K562 (cell line): Measurements from ENCODE around the gene PLEKHS1. TPM values are rescaled to one million over a fixed set of nuclear protein-coding genes. Genes with fewer than 3 reads are reported as not detected.

ENCODE experiments used
- ATAC-seq: fragments of 200-7000 bp; cut with Tn5 transposase; 3 replicates; pipeline ENCODE4 v1.9.1; 2020; ENCODE audit warnings: moderate library complexity
- BruUV-seq: library from RNA; stranded (reverse); fragments of 400-500 nt; replicated peaks from 2 replicates; lab custom pipeline; 2021; lab: Mats Ljungman, UMichigan
- CTCF ChIA-PET: fragments of 300-600 bp; formaldehyde crosslinking; extraction: SDS; loops from one replicate; lab custom pipeline; 2021; ENCODE audit warnings: low intra/inter-chr PET ratio; lab: Yijun Ruan, JAX
- POLR2A ChIA-PET: fragments of 300-600, 350-650 bp; sonication (Branson Sonifier 250); formaldehyde crosslinking; extraction: SDS; loops from one replicate; lab custom pipeline; 2021; ENCODE audit warnings: antibody characterized with exemption, inconsistent platforms; lab: Yijun Ruan, JAX
- DNase-seq, 4 experiments: peaks; one replicate each; pipeline versions ENCODE4 v3.0.0 to v3.0.0-alpha.2; 2011 to 2018; ENCODE audit warnings: low spot score in 3 of 4, mixed read lengths in 3 of 4; ENCODE audit errors: extremely low read depth in 1 of 4
- FAIRE-seq: peaks from 2 replicates; lab custom pipeline; 2011; peaks lifted over from hg19 to GRCh38; lab: Jason Lieb, UNC
- H2AFZ ChIP-seq: 2 replicates; pipeline ENCODE4 v1.6.0; 2011; ENCODE audit warnings: low read depth, low read length, control low read depth, inconsistent platforms
- H3K27ac ChIP-seq: fragments of 200-600 bp; 3 replicates; pipeline ENCODE4 v1.8.0; 2011; ENCODE audit warnings: low read depth, mild to moderate bottlenecking, control low read depth, inconsistent platforms, low read length, moderate library complexity, mixed read lengths; ENCODE audit errors: extremely low read depth
- H3K27me3 ChIP-seq, 2 experiments: fragments of 300-600 bp in 1 of 2; 2 replicates in 1 of 2; 3 replicates in 1 of 2; pipeline versions ENCODE4 v1.6.0 to v1.8.0; 2011; ENCODE audit warnings: inconsistent platforms in 2 of 2, low read length in 2 of 2, mild to moderate bottlenecking in 1 of 2, mixed read lengths in 1 of 2, moderate library complexity in 1 of 2; ENCODE audit not compliant: control insufficient read depth in 2 of 2, insufficient read depth in 2 of 2
- H3K36me3 ChIP-seq: fragments of 300-600 bp; 3 replicates; pipeline ENCODE4 v1.8.0; 2011; ENCODE audit warnings: mild to moderate bottlenecking, low read length, inconsistent platforms; ENCODE audit not compliant: control insufficient read depth, insufficient read depth
- H3K4me1 ChIP-seq, 2 experiments: fragments of 200-600 bp in 1 of 2; replicated peaks in 1 of 2; 2 replicates in 1 of 2; 3 replicates in 1 of 2; pipeline versions ENCODE4 v1.5.1 to v1.8.0; 2011; ENCODE audit warnings: inconsistent platforms in 2 of 2, low read length in 2 of 2, mild to moderate bottlenecking in 1 of 2, mixed read lengths in 1 of 2, moderate library complexity in 1 of 2; ENCODE audit not compliant: control insufficient read depth in 2 of 2, insufficient read depth in 2 of 2
- H3K4me2 ChIP-seq: 2 replicates; pipeline ENCODE4 v1.6.1; 2011; ENCODE audit warnings: low read length, control low read depth, inconsistent platforms, mixed read lengths; ENCODE audit not compliant: insufficient read depth
- H3K4me3 ChIP-seq: fragments of 200-600 bp; sonication (generic), shearing (Covaris generic); 2 replicates; pipeline ENCODE4 v1.5.1; 2016; ENCODE audit warnings: control low read depth, inconsistent platforms
- H3K79me2 ChIP-seq: fragments of 200-600 bp; 3 replicates; pipeline ENCODE4 v1.8.0; 2011; ENCODE audit warnings: low read length, inconsistent platforms; ENCODE audit not compliant: control insufficient read depth, insufficient read depth
- H3K9ac ChIP-seq, 2 experiments: 2 replicates each; pipeline versions ENCODE4 v1.6.0 to v1.6.1; 2011; ENCODE audit warnings: low read depth in 2 of 2, low read length in 2 of 2, control low read depth in 1 of 2, inconsistent platforms in 1 of 2, mild to moderate bottlenecking in 1 of 2, mixed read lengths in 1 of 2; ENCODE audit not compliant: insufficient read depth in 1 of 2
- H3K9me1 ChIP-seq: one replicate; pipeline ENCODE4 v1.6.0; 2011; ENCODE audit warnings: inconsistent platforms, mild to moderate bottlenecking, low read length, moderate library complexity; ENCODE audit not compliant: control insufficient read depth, insufficient read depth
- H3K9me3 ChIP-seq: replicated peaks from 2 replicates; pipeline ENCODE4 v1.5.1; 2011; ENCODE audit warnings: low read depth, low read length, inconsistent platforms; ENCODE audit not compliant: control insufficient read depth, insufficient read depth
- H4K20me1 ChIP-seq: replicated peaks from 2 replicates; pipeline ENCODE4 v1.6.1; 2011; ENCODE audit warnings: low read length, inconsistent platforms, mixed read lengths; ENCODE audit not compliant: control insufficient read depth, insufficient read depth
- GTF3C2 ChIP-seq: IDR thresholded peaks from 3 replicates; pipeline ENCODE4 v1.6.1; 2011; ENCODE audit warnings: borderline replicate concordance, mild to moderate bottlenecking, moderate library complexity; ENCODE audit not compliant: insufficient read length; ENCODE audit errors: extremely low read depth
- MBD2 ChIP-seq: sonication (generic); IDR thresholded peaks from 2 replicates; pipeline ENCODE4 v1.6.1; 2016; ENCODE audit warnings: low read depth, borderline replicate concordance
- NR1H2 ChIP-seq: sonication (generic); formaldehyde crosslinking; IDR thresholded peaks from 2 replicates; pipeline ENCODE4 v1.4.0; 2020; ENCODE audit warnings: mild to moderate bottlenecking, missing genetic modification reagents
- RUNX1 ChIP-seq: sonication (generic); IDR thresholded peaks from 2 replicates; pipeline ENCODE4 v1.6.1; 2016; ENCODE audit warnings: antibody characterized with exemption, low read depth
- ZMIZ1 ChIP-seq, 2 experiments: fragments of 150-350 bp in 1 of 2; IDR thresholded peaks; 2 replicates each; pipeline ENCODE4 v1.6.1; 2012 to 2016; ENCODE audit warnings: low read depth in 2 of 2, low read length in 2 of 2, mild to moderate bottlenecking in 1 of 2, moderate library complexity in 1 of 2
- WGBS: fragments of 100-300 bp; shearing (Covaris generic); methylation state at CpG from one replicate; pipeline ENCODE4 v1.1.6; 2016; ENCODE audit warnings: low coverage, mixed read lengths; ENCODE audit not compliant: insufficient coverage; ENCODE audit errors: missing lambda C conversion rate; 5-methylcytosine and 5-hydroxymethylcytosine counted together
- in situ Hi-C: fragments of 300-500 bp; cut with MboI; formaldehyde crosslinking; loops from 4 replicates; pipeline ENCODE4 v1.15.0; 2018; ENCODE audit warnings: inconsistent platforms, mixed read lengths
- intact Hi-C: fragments of 100-400 bp; cut with micrococcal nuclease; formaldehyde crosslinking; loops from 2 replicates; pipeline ENCODE4 v1.14.2; 2022
- polyA plus RNA-seq, 8 experiments: library from polyadenylated mRNA; depleted of rRNA in 4 of 8; stranded (reverse) in 5 of 8; unstranded in 3 of 8; fragments of >200 nt; fragmentation: Nextera tagmentation in 2 of 8; fragmentation: Illumina TruSeq in 1 of 8; extraction: Ambion mirVana in 2 of 8; extraction: Trizol in 1 of 8; gene quantifications; 2 replicates each; pipeline versions ENCODE4 v1.2.1 to v1.2.3, GENCODE V29; 2011 to 2014; ENCODE audit warnings: inconsistent platforms in 1 of 8, missing spikeins in 1 of 8
- total RNA-seq, 7 experiments: library from RNA; depleted of rRNA in 6 of 7; stranded (reverse); fragments of >200 nt in 6 of 7; fragmentation: Illumina TruSeq in 2 of 7; extraction: Trizol in 2 of 7; gene quantifications; 2 replicates each; pipeline versions ENCODE4 v1.2.1 to v1.2.3, GENCODE V29; 2011 to 2021; ENCODE audit warnings: low replicate concordance in 1 of 7
- TF ChIP-seq, protein P1 (sequence below): fragments of 200-400 bp; formaldehyde crosslinking; IDR thresholded peaks from 2 replicates; pipeline ENCODE4 v1.6.1; 2017; ENCODE audit warnings: mild to moderate bottlenecking, low read depth, low read length, moderate library complexity

Gene PLEKHS1
- total and polyA plus RNA-seq, 9 of the 15 experiments (the other 6 are each of a cell fraction or from before 2014, with no cell fraction given) = not detected

GRCh38 chr10:113740850-113741249 is 10.6 kb upstream of the PLEKHS1 start (continued):
- no peak for TF ChIP-seq GTF3C2
- no peak for TF ChIP-seq MBD2
- no peak for TF ChIP-seq ZMIZ1 (IDR thresholded peaks at IDR 0.05; ENCODE audit: low read depth in 2 of 2, low read length in 2 of 2)

GRCh38 chr10:113742466-113742865 is 9.0 kb upstream of the PLEKHS1 start:
- H3K27ac ChIP-seq = no peak overlapping the region
- FAIRE-seq = no peak
- no peak for DNase-seq
- no peak overlapping the region for H3K9ac ChIP-seq
- H3K4me3 ChIP-seq = no peak overlapping the region
- TF ChIP-seq, protein P1, sequence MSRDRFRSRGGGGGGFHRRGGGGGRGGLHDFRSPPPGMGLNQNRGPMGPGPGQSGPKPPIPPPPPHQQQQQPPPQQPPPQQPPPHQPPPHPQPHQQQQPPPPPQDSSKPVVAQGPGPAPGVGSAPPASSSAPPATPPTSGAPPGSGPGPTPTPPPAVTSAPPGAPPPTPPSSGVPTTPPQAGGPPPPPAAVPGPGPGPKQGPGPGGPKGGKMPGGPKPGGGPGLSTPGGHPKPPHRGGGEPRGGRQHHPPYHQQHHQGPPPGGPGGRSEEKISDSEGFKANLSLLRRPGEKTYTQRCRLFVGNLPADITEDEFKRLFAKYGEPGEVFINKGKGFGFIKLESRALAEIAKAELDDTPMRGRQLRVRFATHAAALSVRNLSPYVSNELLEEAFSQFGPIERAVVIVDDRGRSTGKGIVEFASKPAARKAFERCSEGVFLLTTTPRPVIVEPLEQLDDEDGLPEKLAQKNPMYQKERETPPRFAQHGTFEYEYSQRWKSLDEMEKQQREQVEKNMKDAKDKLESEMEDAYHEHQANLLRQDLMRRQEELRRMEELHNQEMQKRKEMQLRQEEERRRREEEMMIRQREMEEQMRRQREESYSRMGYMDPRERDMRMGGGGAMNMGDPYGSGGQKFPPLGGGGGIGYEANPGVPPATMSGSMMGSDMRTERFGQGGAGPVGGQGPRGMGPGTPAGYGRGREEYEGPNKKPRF = no peak
- no peak for TF ChIP-seq NR1H2 (CRISPR knock-in tag)
- TF ChIP-seq RUNX1 = no peak
- no peaks in the 10 kb centered on the region; a peak in 1 of 5 replicates for H3K27me3 ChIP-seq
- no peaks in the 10 kb centered on the region for H4K20me1 ChIP-seq
- ATAC-seq = no peak
- H3K79me2 ChIP-seq = no peaks in the 10 kb centered on the region
- CTCF ChIA-PET = no interaction called here
- in situ Hi-C loops (no loop called here), intact Hi-C loops (no loop called here)
- H2AFZ ChIP-seq = no peak overlapping the region
- no peaks in the 10 kb centered on the region for H3K9me1 ChIP-seq
- POLR2A ChIA-PET = no interaction called here
- H3K9me3 ChIP-seq = no peaks in the 10 kb centered on the region
- H3K36me3 ChIP-seq = no peaks in the 10 kb centered on the region
- no TSS peak for BruUV-seq
- WGBS = 0% methylated on average over 2 of the region's 2 CpGs
- no peaks in the 10 kb centered on the region for H3K4me1 ChIP-seq
- H3K4me2 ChIP-seq = no peak overlapping the region
